Subcutaneous adipose tissue (tissue), 4 donors: ENCODE measurements around the gene ARNT2. TPM values are rescaled to one million over a fixed set of nuclear protein-coding genes. Genes with fewer than 3 reads are reported as not detected.

ENCODE experiments used
- CTCF ChIP-seq: fragments of 450-650 bp; IDR thresholded peaks from one replicate; pipeline ENCODE4 v1.5.1; 2016; ENCODE audit warnings: low read depth, mild to moderate bottlenecking, control low read depth, antibody characterized with exemption, moderate library complexity
- total RNA-seq, 4 donors: library from RNA; depleted of rRNA; stranded (reverse); fragments of >200 nt; gene quantifications; one replicate each; pipeline ENCODE4 v1.1.0, GENCODE V29; 2016

ARNT2 gene
- total RNA-seq, 4 donors from 2014 or later: 0.16 to 4.3 (median 2.3) TPM

DNA sequence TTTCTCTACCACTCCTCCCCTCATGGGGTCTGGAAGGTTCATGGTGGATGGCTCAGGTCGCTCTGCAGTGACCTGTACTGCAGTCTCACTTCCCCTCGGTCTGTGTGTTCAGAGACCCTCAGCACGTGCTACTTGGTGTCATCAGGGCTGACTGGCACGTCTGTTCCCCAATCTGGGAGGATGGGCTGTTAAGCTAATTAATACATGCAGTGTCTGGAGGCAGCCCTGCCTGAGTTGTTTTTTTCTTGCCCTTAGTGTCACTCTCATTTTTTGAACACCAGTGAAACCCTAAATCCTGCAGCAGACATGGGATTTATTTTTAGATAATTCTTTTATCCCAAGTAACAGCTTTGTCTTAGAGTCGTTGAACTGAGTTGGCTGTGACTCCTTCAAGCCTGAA is 64.6 kb downstream of the ARNT2 start:
- no peak for TF ChIP-seq CTCF

GRCh38 chr15:80471881-80472280 is 67.7 kb downstream of the ARNT2 start:
- no peak for TF ChIP-seq CTCF

DNA sequence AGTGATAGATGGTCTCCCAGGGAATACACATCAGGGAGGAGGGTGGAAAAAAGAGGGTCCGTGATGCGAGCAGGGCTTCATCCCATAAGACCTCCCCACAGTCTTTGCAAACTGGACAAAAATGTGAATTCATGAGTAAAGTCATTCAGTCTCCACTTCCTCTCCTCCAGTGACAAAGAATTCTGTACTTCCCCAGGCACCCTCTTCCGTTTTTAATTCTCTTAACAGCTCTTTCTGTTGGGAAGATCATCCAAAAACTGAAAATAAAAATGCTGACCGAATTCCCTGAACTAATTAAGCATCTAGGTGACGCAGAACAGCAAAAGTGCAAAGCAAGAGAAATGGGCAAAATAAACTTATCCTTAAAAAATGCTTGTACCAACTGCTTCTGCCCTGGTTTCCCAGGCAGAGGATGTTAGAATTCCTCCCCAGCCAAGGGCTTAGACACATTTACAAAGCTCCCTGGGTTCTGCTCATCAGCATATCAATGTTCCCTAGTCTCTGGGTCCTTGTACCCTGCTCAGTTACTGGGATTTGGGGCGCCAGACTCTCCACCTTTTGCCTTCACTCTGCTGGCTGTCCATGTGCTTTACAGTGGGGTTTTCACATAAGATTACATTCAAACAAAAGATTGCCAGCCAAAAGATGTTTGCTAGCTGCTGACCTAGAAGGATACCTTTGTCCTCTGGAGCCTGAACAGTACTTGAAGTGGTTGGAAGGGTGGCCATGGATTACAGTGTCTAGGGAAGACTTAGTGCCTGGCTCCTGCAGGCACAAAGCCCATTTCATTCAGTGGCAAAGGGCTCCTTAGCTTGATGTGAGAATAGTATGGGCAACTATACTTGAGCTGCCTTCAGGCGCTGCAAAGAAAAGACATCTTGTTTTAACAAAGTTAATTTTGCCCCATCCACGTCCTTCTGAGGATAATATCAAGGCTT is 69.4 kb downstream of the ARNT2 start:
- TF ChIP-seq CTCF: no peak

DNA sequence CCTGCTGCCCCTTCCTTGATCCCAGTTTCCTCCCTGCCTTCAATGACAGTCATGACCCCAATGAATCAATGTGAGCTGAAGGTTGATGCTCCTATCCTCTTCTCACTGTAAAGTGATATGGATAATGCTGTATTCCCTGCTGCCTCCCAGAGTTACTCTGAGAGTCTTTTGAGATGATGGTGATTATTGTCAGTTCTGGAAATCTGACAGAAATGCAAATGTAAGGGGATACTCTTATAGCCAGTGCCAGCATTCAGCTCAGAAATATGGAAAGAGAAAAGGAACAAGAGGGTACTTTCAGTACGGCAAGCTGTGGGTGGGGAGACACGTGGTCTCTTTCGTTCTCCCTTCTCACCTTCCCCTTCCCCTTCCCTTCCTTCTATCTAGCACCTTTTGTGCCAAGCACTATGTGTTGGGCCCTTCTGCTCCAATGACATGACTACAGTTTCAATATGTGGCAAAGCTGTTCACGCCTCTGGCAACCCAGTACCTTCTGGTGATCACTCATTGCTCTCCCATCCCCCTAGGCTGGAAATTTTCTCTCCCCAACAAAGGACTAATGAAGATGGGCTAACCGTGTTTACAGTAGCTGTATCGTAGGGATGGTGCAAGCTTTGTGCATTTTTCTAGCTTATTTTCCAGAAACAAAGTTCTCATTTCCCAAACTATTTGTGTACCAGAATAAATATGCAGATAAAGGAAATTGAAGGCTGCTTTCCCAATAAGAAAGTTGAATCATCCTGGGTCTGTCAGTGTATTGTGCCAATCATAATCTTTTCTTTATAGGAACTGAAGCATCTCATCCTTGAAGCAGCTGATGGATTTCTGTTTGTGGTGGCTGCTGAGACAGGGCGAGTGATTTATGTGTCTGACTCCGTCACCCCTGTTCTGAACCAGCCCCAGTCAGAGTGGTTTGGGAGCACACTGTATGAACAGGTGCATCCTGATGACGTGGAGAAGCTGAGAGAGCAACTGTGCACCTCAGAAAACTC is 70.3 kb downstream of the ARNT2 start:
- no peak for TF ChIP-seq CTCF

- TF ChIP-seq CTCF: no peak
Measured at GRCh38 chr15:80475572-80475971, 71.4 kb downstream of the ARNT2 start.

- no peak for TF ChIP-seq CTCF
Measured at GRCh38 chr15:80476036-80476435, 71.9 kb downstream of the ARNT2 start.

DNA sequence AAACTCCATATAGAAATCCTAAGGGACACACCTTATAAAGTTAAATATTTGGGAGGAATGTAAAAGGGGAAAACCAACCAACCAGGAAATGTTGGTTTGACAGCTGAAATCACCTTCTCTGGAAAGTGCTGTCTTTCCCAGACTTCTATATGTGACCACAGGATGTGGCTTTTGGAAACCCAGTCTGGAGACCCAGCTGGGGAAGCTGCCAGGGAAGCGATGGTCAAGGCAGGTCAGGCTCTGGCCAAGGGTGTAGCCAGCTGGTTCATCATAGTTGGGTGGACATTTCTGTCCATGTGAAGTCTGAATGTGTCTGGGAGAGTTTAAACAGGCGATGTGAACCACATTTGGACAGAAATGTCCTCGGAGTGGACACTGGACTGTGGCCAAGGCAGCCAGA is 73.9 kb downstream of the ARNT2 start:
- no peak for TF ChIP-seq CTCF
